Small intestine (tissue), 7 donors: ENCODE measurements around the gene TSHZ1. TPM values are rescaled to one million over a fixed set of nuclear protein-coding genes. Genes with fewer than 3 reads are reported as not detected.

ENCODE experiments used
- DNase-seq, 2 donors: peaks; one replicate each; pipeline versions ENCODE4 v3.0.0 to v3.0.0-alpha.2; 2013
- FAIRE-seq: peaks from 2 replicates; lab custom pipeline; 2012; peaks lifted over from hg19 to GRCh38; lab: Jason Lieb, UNC
- H3K27ac ChIP-seq, 3 donors: one replicate each; pipeline ENCODE4 v1.5.1; 2013; ENCODE audit warnings: low read length in 2 of 3, mild to moderate bottlenecking in 2 of 3, control low read depth in 1 of 3, inconsistent platforms in 1 of 3, low read depth in 1 of 3, moderate library complexity in 1 of 3
- H3K27me3 ChIP-seq, 3 donors: one replicate each; pipeline ENCODE4 v1.6.1; 2013; ENCODE audit warnings: low read length in 3 of 3, inconsistent platforms in 1 of 3; ENCODE audit not compliant: control insufficient read depth in 3 of 3, insufficient read depth in 3 of 3
- H3K36me3 ChIP-seq, 3 donors: one replicate each; pipeline ENCODE4 v1.6.1; 2013; ENCODE audit warnings: low read length in 3 of 3, inconsistent platforms in 1 of 3, low read depth in 1 of 3, mild to moderate bottlenecking in 1 of 3, moderate library complexity in 1 of 3; ENCODE audit not compliant: control insufficient read depth in 3 of 3, insufficient read depth in 2 of 3
- H3K4me1 ChIP-seq, 3 donors: one replicate each; pipeline ENCODE4 v1.6.1; 2013; ENCODE audit warnings: low read length in 2 of 3, inconsistent platforms in 1 of 3, low read depth in 1 of 3, mild to moderate bottlenecking in 1 of 3, moderate library complexity in 1 of 3; ENCODE audit not compliant: control insufficient read depth in 3 of 3, insufficient read depth in 2 of 3
- H3K4me3 ChIP-seq, 3 donors: one replicate each; pipeline ENCODE4 v1.5.1; 2013; ENCODE audit warnings: low read length in 3 of 3, control low read depth in 1 of 3, inconsistent platforms in 1 of 3, low read depth in 1 of 3, mild to moderate bottlenecking in 1 of 3, moderate library complexity in 1 of 3
- H3K9me3 ChIP-seq, 2 donors: one replicate each; pipeline ENCODE4 v1.6.1; 2013; ENCODE audit warnings: low read depth in 1 of 2, low read length in 1 of 2; ENCODE audit not compliant: control insufficient read depth in 2 of 2, insufficient read depth in 1 of 2
- WGBS, 3 donors: extraction: QIAGEN DNeasy Blood & Tissue Kit; methylation state at CpG; one replicate each; pipeline ENCODE4 v1.1.7; 2013; 5-methylcytosine and 5-hydroxymethylcytosine counted together
- polyA plus RNA-seq, 4 donors: library from polyadenylated mRNA; stranded (reverse) in 3 of 4; unstranded in 1 of 4; fragments of 200-250 nt in 3 of 4; fragments of 120-200 nt in 1 of 4; gene quantifications; one replicate each; pipeline versions ENCODE4 v1.2.1 to v1.2.3, GENCODE V29; 2013
- donor health status: healthy with polysubstance abuse.
- donor health status: control.
- donor health status: control.
- donor health status: Bipolar disorder and iron deficiency.
- donor health status: healthy.

The TSHZ1 gene
- polyA plus RNA-seq, 4 donors, result 7.3 to 41.9 (median 10.3) TPM

DNA sequence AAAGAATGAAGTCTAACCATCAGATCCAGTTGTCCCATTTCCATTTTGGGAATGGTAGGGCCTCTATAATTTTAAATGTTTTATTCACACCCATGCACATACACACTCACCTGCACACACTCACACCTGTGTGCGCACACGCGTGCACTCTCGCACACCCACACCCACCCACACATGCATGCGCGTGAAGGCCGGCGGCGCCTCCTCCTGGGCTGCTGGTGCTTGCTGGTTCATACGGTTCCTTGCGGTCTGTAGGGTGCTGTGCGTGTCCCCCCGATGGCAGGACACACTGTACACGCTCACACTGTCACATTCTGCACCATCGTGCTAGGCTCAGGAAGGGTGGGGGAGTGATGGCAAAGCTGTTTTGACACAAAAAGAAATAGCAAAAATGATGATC lies 63.2 kb downstream of the TSHZ1 start:
- Histone ChIP-seq H3K4me1 (no peaks in the 10 kb centered on the region), H3K27me3 (no peaks in the 10 kb centered on the region), H3K27ac (no peak overlapping the region), H3K4me3 (no peak overlapping the region), H3K9me3 (no peaks in the 10 kb centered on the region), H3K36me3 (peaks cover 0 to 23% (median 0%) of the 10 kb centered on the region in 3 donors)
- FAIRE-seq, result no peak
- no peak for DNase-seq
- 96 to 97% (median 97%) methylated on average over 15 of the region's 15 CpGs for WGBS, 3 donors

DNA sequence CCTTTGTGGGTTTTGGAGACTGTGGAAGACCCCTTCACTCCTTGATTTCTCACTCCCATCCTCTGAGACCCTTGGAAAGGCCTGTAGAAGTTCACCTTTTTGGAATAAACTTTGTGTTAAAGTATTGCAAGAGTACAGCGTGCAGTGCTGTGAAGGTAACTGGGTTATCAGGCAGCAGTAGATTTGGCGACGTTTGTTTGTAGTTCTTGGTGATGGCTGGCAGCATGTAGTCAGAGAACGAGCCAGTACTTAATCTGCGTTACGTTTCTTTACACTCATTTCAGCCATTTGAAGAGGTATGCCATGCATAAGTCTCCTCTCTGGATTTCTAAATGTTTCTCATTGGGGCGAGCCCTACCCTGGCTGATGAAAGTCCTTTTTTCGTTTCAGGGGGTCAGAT lies 64.6 kb downstream of the TSHZ1 start:
- FAIRE-seq (no peak), DNase-seq (no peak)
- H3K36me3 ChIP-seq, result peaks cover 0 to 23% (median 0%) of the 10 kb centered on the region in 3 donors
- no peaks in the 10 kb centered on the region for H3K9me3 ChIP-seq
- peaks cover 0 to 2% (median 0%) of the 10 kb centered on the region in 3 donors for H3K4me1 ChIP-seq
- H3K4me3 ChIP-seq, result no peak overlapping the region
- H3K27ac ChIP-seq, result no peak overlapping the region
- H3K27me3 ChIP-seq, result no peaks in the 10 kb centered on the region
- WGBS, 3 donors, result 91 to 96% (median 92%) methylated on average over 8 of the region's 8 CpGs

DNA sequence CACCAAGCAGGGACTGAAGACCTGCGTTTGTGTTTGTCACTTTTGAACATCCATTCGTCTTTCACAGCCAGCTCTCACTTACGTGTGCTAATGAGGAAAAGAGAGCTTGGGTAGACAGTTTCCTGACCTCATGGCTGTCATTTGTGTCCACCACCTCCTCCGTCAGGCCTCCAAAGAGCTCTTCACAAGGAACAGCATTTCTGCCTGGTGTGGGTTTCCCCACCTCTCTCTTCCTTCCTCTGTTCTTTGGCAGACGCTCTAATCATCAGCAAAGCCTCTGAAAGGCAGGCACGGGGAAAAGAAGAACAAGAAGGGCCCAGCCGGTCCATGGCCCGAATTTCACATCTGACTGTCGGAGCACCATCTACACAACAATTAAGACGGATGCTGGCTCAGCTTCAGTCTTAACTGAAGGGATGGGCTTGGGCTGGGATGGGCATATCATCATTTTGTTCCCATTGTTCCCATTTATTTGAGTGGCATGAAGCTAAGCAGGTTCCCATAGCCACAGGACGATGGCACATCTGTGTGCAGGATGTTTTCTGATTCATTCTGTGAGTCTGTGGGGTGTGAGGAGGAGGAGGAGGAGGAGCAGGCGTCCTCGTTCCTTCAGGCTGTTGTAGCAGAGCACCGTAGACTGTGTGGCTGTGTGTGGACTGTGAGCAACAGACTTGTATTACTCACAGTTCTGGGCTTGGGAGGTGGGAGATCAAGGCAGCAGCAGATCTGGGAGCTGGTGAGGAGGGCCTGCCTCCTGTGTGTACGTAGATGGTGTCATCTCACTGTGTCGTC lies 66.4 kb downstream of the TSHZ1 start:
- Histone ChIP-seq H3K36me3 (peaks cover 0 to 32% (median 0%) of the 10 kb centered on the region in 3 donors), H3K27ac (no peak overlapping the region), H3K27me3 (no peaks in the 10 kb centered on the region), H3K9me3 (peaks cover 0 to 5% of the 10 kb centered on the region in 2 donors), H3K4me3 (no peak overlapping the region), H3K4me1 (peaks cover 0 to 5% (median 0%) of the 10 kb centered on the region in 3 donors)
- 77 to 86% (median 84%) methylated on average over 16 of the region's 16 CpGs for WGBS, 3 donors
- DNase-seq (no peak), FAIRE-seq (no peak)

DNA sequence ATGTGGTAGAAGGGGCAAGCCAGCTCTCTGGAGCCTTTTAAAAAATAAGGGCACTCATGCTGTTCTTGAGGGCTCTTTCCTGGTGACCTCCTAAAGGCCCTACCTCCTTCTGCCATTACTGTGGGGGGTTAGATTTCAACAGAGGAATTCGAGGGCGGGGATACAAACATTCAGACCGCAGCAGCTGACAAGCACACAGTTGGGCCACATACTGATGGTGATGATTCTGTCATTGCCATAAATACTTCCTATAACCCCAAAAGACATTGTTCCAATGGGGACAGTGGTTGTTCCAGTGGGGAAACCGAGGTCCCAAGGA lies 67.0 kb downstream of the TSHZ1 start:
- Histone ChIP-seq H3K36me3 (peaks cover 0 to 38% (median 0%) of the 10 kb centered on the region in 3 donors), H3K27ac (no peak overlapping the region), H3K4me1 (peaks cover 0 to 5% (median 0%) of the 10 kb centered on the region in 3 donors), H3K9me3 (peaks cover 0 to 5% of the 10 kb centered on the region in 2 donors), H3K4me3 (no peak overlapping the region), H3K27me3 (no peaks in the 10 kb centered on the region)
- WGBS, 3 donors, result 92 to 98% (median 95%) methylated on average over 4 of the region's 4 CpGs
- FAIRE-seq, result no peak
- DNase-seq, result no peak

DNA sequence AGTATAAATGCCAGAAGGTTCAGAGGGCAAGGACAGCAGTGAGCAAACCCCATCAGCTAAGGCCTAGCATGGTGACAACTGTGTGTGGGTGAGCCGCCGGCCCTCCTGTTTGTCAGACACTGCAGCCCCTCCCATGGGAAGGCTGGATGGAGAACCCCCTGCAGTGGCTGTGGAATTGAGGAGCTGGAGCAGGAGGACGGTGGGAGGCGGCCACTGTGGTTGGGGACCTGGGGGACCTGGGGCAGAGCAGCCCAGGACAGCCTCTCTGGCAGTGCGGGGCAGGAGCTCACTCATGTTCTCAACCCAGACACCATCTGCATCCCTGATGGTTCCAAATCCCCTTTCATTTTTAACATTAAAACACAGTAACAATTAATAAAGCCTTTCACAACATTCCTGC lies 68.8 kb downstream of the TSHZ1 start:
- FAIRE-seq (no peak), DNase-seq (no peak)
- no peak overlapping the region for H3K27ac ChIP-seq
- WGBS, 3 donors, result 94 to 100% (median 96%) methylated on average over 5 of the region's 5 CpGs
- no peaks in the 10 kb centered on the region for H3K27me3 ChIP-seq
- peaks cover 0 to 5% (median 0%) of the 10 kb centered on the region in 3 donors for H3K4me1 ChIP-seq
- no peak overlapping the region for H3K4me3 ChIP-seq
- peaks cover 0 to 44% (median 0%) of the 10 kb centered on the region in 3 donors for H3K36me3 ChIP-seq
- peaks cover 0 to 5% of the 10 kb centered on the region in 2 donors for H3K9me3 ChIP-seq

DNA sequence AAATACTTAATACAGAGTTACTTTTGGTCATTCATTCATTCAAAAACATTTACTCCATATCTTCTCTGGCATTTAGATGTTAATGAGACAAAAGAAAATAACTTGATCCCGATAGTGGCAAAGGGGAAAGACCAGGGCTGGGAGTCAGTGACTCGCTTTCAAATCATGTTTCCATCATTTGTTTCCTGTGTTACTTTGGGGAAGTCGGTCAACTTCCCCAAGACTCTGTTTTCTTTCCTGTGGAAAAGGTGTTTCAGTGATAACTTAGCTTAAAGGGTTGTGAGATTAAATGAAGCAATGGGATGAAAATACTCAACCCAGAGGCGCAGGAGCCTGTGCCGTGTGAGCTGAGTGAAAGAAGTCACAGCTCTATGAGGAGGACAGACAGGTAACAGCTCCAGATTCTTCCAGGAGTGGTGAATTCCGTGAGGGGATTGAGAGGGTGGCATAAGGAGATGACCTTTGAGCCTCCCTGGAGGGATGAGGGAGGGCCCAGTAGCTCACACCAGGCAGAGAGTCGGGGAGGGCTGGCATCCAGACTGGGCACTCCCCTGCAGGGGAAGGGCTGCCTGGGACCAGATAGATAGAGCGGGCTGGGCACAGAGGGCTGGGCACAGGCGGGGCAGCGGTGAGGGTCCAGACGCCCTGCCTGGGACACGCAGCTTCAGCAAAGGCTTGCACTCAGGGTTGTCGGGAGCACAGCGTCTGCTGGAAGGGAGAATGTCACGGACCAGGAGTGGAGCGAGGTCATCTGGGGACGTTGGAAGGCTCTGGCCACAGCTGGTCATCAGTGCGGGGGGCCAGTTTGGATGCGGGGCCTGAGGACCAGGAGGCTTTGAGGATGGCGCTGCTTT lies 70.1 kb downstream of the TSHZ1 start:
- H3K27ac ChIP-seq, result peak overlapping the region in 1 of 3 donors; percentile 21
- H3K4me3 ChIP-seq, result no peak overlapping the region
- 31 to 66% (median 51%) methylated on average over 20 of the region's 20 CpGs for WGBS, 3 donors
- H3K36me3 ChIP-seq, result peaks cover 0 to 55% (median 3%) of the 10 kb centered on the region in 3 donors
- DNase-seq, result peak; percentile 35 to 78
- peaks cover 0 to 5% of the 10 kb centered on the region in 2 donors for H3K9me3 ChIP-seq
- no peaks in the 10 kb centered on the region for H3K27me3 ChIP-seq
- FAIRE-seq, result no peak
- peaks cover 0 to 5% (median 0%) of the 10 kb centered on the region in 3 donors for H3K4me1 ChIP-seq

DNA sequence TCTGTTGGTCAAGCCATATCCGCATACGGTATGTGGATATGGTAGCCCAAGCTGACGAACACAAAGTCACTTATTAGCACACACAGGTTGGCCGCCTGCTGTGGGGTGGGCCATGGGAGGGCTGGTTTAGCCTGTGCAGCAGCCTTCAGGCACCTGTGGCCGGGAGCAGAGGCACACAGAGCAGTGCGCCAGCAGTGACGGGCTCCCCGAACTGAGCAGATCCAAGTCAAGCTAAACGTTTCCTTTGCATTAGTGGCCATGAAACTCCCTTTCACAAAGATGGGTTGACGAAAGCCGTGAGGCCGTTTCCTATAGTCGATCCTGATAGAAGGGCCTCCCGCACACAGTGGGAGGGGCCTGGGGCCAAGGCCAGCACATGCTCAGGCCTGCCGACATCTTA lies 72.1 kb downstream of the TSHZ1 start:
- 94 to 97% (median 97%) methylated on average over 15 of the region's 15 CpGs for WGBS, 3 donors
- FAIRE-seq, result no peak
- peaks cover 3 to 68% (median 11%) of the 10 kb centered on the region in 3 donors for H3K36me3 ChIP-seq

DNA sequence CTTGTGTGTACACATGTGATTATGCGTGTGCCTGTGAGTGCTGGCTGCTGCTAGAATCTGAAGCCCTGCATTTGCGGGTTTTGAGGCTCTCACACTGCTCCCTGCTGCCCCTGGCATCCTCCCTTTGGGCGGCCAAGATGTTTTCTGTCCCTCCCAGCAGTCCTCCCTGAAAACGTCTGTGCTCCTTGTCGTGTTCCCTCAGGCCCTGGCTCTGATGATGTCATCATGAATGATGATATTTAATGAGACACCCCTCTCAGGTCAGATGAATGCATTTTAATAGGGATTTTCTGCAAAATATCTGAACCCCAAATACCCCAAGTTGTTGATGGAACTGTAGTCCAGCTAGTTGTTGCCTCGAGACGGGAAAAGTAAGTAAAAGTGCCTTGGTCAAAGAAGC lies 73.1 kb downstream of the TSHZ1 start:
- Histone ChIP-seq H3K27ac (no peak overlapping the region), H3K4me3 (no peak overlapping the region), H3K36me3 (peaks cover 3 to 68% (median 11%) of the 10 kb centered on the region in 3 donors), H3K9me3 (peaks cover 0 to 15% of the 10 kb centered on the region in 2 donors), H3K27me3 (no peaks in the 10 kb centered on the region), H3K4me1 (peaks cover 0 to 5% (median 0%) of the 10 kb centered on the region in 3 donors)
- no peak for DNase-seq
- 88 to 93% (median 93%) methylated on average over 7 of the region's 7 CpGs for WGBS, 3 donors
- FAIRE-seq, result no peak

More for the DNA sequence above, 72.1 kb downstream of the TSHZ1 start:
- peaks cover 0 to 5% (median 0%) of the 10 kb centered on the region in 3 donors for H3K4me1 ChIP-seq
- H3K27ac ChIP-seq, result no peak overlapping the region
- H3K9me3 ChIP-seq, result peaks cover 0 to 15% of the 10 kb centered on the region in 2 donors
- H3K4me3 ChIP-seq, result no peak overlapping the region
- H3K27me3 ChIP-seq, result no peaks in the 10 kb centered on the region
- no peak for DNase-seq
